ENCODE measurements around the gene TBC1D22A. TPM values are rescaled to one million over a fixed set of nuclear protein-coding genes. Genes with fewer than 3 reads are reported as not detected.

TBC1D22A gene
- total and polyA plus RNA-seq, 10 of the 15 experiments (the other 5 are each of a cell fraction or from before 2014, with no cell fraction given) = 0.63 to 44.7 (median 27.4) TPM

GRCh38 chr22:46744581-46744980 lies 17.9 kb upstream of the TBC1D22A start:
- CTCF ChIA-PET = no interaction called here
- SMC1A ChIA-PET (ENCODE audit: uncharacterized antibody, unreplicated experiment) = no interaction called here
- Histone ChIP-seq H3K9me3 (replicated peaks; ENCODE audit: control insufficient read depth, insufficient read depth, low read length) (no peaks in the 10 kb centered on the region; the same call in 2 of the 3 replicates), H3K36me3 (ENCODE audit: control insufficient read depth in 2 of 2, insufficient read depth in 2 of 2, low read length in 1 of 2) (no peaks in the 10 kb centered on the region), H3K9ac (ENCODE audit: control insufficient read depth, insufficient read depth, low read length) (no peak overlapping the region), H3K79me2 (ENCODE audit: control insufficient read depth, insufficient read depth, low read length) (no peaks in the 10 kb centered on the region), H3K27ac (ENCODE audit: control insufficient read depth, insufficient read depth) (no peak overlapping the region), H3K4me1 (ENCODE audit: control insufficient read depth, insufficient read depth, low read length) (peaks cover under 1% of the 10 kb centered on the region; the same call in 1 of the 2 replicates), H2AFZ (ENCODE audit: control insufficient read depth, low read depth, low read length) (no peak overlapping the region), H3K4me2 (ENCODE audit: control insufficient read depth, insufficient read depth) (no peak overlapping the region), H3K4me3 (no peak overlapping the region), H4K20me1 (ENCODE audit: control insufficient read depth, insufficient read depth) (no peaks in the 10 kb centered on the region), H3K27me3 (replicated peaks in 1 of 2; ENCODE audit: control insufficient read depth in 2 of 2, insufficient read depth in 2 of 2, low read length in 1 of 2) (no peaks in the 10 kb centered on the region)
- in situ Hi-C loops (cut with MboI) (no loop called here), intact Hi-C loops (cut with micrococcal nuclease; ENCODE audit: unreplicated experiment) (no loop called here)
- ATAC-seq = no peak
- POLR2A ChIA-PET = no interaction called here
- BruUV-seq (replicated peaks) = no TSS peak
- RAD21 ChIA-PET (ENCODE audit: unreplicated experiment) = no interaction called here
- FAIRE-seq = no peak
- whole genome bisulfite sequencing (ENCODE audit: insufficient coverage, insufficient replicate concordance, low lambda C conversion rate, missing lambda C conversion rate) = 70% methylated on average over 6 of the region's 6 CpGs
- no peak for DNase-seq (ENCODE audit: low read depth, low spot score)
- TF ChIP-seq JUND (IDR thresholded peaks at IDR 0.05; ENCODE audit: low read depth, low read length) = no peak
- TF ChIP-seq CHD2 (IDR thresholded peaks at IDR 0.05; ENCODE audit: borderline replicate concordance, low read depth, low read length) = no peak
- TF ChIP-seq SUZ12 (IDR thresholded peaks at IDR 0.05; ENCODE audit: unreplicated experiment) = no peak
- TF ChIP-seq ESRRA (IDR thresholded peaks at IDR 0.05; ENCODE audit: low read length) = no peak
- TF ChIP-seq POU2F2 (IDR thresholded peaks at IDR 0.05; ENCODE audit: borderline replicate concordance, low read depth, low read length) = no peak
- no peak for TF ChIP-seq NKRF (conservative IDR thresholded peaks at IDR 0.05)
- no peak for TF ChIP-seq IRF5 (IDR thresholded peaks at IDR 0.05; ENCODE audit: borderline replicate concordance)
- TF ChIP-seq PAX8 (IDR thresholded peaks at IDR 0.05) = no peak
- no peak for TF ChIP-seq ZBTB4 (CRISPR knock-in tag; IDR thresholded peaks at IDR 0.05)
- no peak for TF ChIP-seq HDGF (IDR thresholded peaks at IDR 0.05)
- TF ChIP-seq TBL1XR1 (IDR thresholded peaks at IDR 0.05; ENCODE audit: low read depth, low read length) = no peak
- no peak for TF ChIP-seq SKIL (IDR thresholded peaks at IDR 0.05; ENCODE audit: low read depth, poor library complexity, severe bottlenecking)
- TF ChIP-seq BCL11A (IDR thresholded peaks at IDR 0.05; ENCODE audit: low read depth, low read length) = no peak
- no peak for TF ChIP-seq CHD4 (IDR thresholded peaks at IDR 0.05)
- TF ChIP-seq NFYA (IDR thresholded peaks at IDR 0.05; ENCODE audit: borderline replicate concordance, low read depth, low read length) = no peak
- TF ChIP-seq JUNB (IDR thresholded peaks at IDR 0.05) = no peak
- no peak for TF ChIP-seq STAT1 (conservative IDR thresholded peaks at IDR 0.05)

Measured in GM12878 (cell line).